RWPE1 (cell line): ENCODE data around the gene ESPNL.

Experiments used
- CTCF ChIA-PET: fragments of 350-600 bp; sonication (Branson Sonifier 250); formaldehyde crosslinking; extraction: SDS; loops from one replicate; lab custom pipeline; 2021; lab: Yijun Ruan, JAX
- POLR2A ChIA-PET: fragments of 400-600 bp; formaldehyde crosslinking; extraction: SDS; loops from one replicate; lab custom pipeline; 2020; ENCODE audit warnings: antibody characterized with exemption; ENCODE audit not compliant: low non-redundant PET; lab: Yijun Ruan, JAX
- DNase-seq: peaks from one replicate; pipeline ENCODE4 v3.0.0; 2012; ENCODE audit warnings: low spot score
- H3K27ac ChIP-seq: fragments of 450-650 bp; 2 replicates; pipeline ENCODE4 v1.5.1; 2017
- CTCF ChIP-seq: fragments of 450-650 bp; conservative IDR thresholded peaks from 2 replicates; pipeline ENCODE4 v1.5.1; 2017; ENCODE audit warnings: low read depth, mild to moderate bottlenecking

The ESPNL gene

GRCh38 chr2:238120463-238121298, 20.5 kb downstream of the ESPNL start:
- H3K27ac ChIP-seq, result no peak overlapping the region
- ChIA-PET CTCF (interaction anchor here (0.6 to 1.2 kb wide), 4 partner anchors 15 to 833 kb away, joined by 3 to 4 read pairs (median 3); no protein-coding TSS in a partner anchor), POLR2A (no interaction called here)
- DNase-seq, result no peak
- no peak for TF ChIP-seq CTCF

GRCh38 chr2:238121511-238122286, 21.6 kb downstream of the ESPNL start:
- no peak for DNase-seq
- no peak for TF ChIP-seq CTCF
- ChIA-PET POLR2A (no interaction called here), CTCF (interaction anchor here (0.7 kb wide), 1 partner anchor 324 kb away, joined by 3 read pairs; no protein-coding TSS in a partner anchor)
- H3K27ac ChIP-seq, result no peak overlapping the region

GRCh38 chr2:238122287-238123217, 22.4 kb downstream of the ESPNL start:
- POLR2A ChIA-PET, result no interaction called here
- no peak overlapping the region for H3K27ac ChIP-seq
- no peak for TF ChIP-seq CTCF
- CTCF ChIA-PET, result no interaction called here
- no peak for DNase-seq

- TF ChIP-seq CTCF, result no peak
- no peak overlapping the region for H3K27ac ChIP-seq
- ChIA-PET CTCF (no interaction called here), POLR2A (no interaction called here)
- no peak for DNase-seq
Observed at GRCh38 chr2:238123218-238123971, 23.3 kb downstream of the ESPNL start.

- no peak overlapping the region for H3K27ac ChIP-seq
- DNase-seq, result no peak
- no peak for TF ChIP-seq CTCF
- ChIA-PET CTCF (no interaction called here), POLR2A (no interaction called here)
Observed at GRCh38 chr2:238123991-238124470, 23.9 kb downstream of the ESPNL start.
